NCI-H524 (cell line): ENCODE measurements around the gene SH3GL1.

Experiments
- DNase-seq, 2 experiments: peaks; one replicate each; lab custom pipeline; 2025; lab: John Stamatoyannopoulos, UW

The SH3GL1 gene

GRCh38 chr19:4400135-4400936, at the start of gene SH3GL1:
Gene SH3GL1 (minus strand): TSS chr19:4400547. CDS start chr19:4400368, 179 bp downstream.
- DNase-seq, result peak; percentile 81 to 92

DNA sequence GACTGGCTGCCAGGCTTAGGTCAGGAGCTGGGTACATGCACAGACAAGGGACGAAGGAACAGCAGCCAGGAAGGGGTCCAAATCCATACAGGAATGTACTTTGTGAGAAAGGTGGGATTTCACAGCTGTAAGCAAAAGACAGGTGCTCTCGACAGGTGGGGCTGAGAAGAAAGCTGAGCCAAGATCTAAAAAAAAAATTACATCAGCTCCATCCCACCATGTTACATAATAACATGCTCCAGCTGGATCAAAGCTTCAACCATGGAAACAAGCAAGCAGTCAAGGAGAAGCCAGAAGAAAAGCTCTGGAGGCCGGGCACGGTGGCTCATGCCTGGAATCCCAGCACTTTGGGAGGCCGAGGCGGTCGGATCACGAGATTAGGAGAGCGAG, 49.3 kb upstream of the SH3GL1 start:
- no peak for DNase-seq

- DNase-seq, result peak; percentile 58 to 90
Measured at GRCh38 chr19:4449022-4449638, 48.8 kb upstream of the SH3GL1 start.

DNA sequence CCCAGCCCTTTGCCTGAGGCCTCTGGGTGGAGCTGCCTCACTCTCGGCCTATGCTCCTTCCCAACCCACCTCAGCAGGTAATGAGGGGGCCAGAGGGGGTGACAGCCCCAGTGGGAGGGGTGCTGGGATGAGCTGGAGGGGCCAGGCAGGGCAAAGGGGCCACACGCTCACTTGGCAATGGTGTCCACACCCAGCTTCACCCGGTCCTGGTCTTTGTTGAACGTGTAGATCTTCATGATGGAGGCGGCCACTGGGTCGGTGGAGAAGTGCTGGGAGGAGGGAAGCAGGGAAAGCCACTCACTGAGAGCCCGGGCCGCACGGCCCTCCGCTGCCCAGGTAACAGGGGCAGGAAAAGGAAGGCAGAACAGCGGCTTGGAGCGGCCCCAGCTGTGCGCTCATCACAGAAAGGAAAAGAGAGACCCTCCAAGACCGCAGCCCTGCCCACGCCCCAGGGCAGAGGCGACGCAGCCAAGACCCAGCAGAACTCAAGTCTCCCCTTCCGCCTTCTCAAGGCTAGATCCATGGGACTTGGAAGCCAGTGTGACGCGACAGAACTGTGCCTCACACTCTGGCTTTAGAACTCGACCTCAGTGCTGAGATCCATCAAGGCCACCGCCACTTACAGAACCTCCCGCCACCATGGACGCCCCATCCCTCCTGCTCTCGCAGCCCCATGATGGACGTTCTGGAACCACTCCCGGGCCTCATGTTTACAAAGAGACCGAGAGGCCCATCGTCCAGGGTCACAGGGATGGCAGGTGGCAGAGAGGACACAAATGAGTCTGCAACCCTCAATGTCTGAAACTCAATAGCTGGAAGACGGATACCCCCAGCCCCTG, 48.0 kb upstream of the SH3GL1 start:
- no peak for DNase-seq

GRCh38 chr19:4447327-4448146, 47.2 kb upstream of the SH3GL1 start:
- DNase-seq, result no peak

- no peak for DNase-seq
Measured at GRCh38 chr19:4446704-4447200, 46.4 kb upstream of the SH3GL1 start.

GRCh38 chr19:4445963-4446703, 45.8 kb upstream of the SH3GL1 start:
- DNase-seq, result no peak

DNA sequence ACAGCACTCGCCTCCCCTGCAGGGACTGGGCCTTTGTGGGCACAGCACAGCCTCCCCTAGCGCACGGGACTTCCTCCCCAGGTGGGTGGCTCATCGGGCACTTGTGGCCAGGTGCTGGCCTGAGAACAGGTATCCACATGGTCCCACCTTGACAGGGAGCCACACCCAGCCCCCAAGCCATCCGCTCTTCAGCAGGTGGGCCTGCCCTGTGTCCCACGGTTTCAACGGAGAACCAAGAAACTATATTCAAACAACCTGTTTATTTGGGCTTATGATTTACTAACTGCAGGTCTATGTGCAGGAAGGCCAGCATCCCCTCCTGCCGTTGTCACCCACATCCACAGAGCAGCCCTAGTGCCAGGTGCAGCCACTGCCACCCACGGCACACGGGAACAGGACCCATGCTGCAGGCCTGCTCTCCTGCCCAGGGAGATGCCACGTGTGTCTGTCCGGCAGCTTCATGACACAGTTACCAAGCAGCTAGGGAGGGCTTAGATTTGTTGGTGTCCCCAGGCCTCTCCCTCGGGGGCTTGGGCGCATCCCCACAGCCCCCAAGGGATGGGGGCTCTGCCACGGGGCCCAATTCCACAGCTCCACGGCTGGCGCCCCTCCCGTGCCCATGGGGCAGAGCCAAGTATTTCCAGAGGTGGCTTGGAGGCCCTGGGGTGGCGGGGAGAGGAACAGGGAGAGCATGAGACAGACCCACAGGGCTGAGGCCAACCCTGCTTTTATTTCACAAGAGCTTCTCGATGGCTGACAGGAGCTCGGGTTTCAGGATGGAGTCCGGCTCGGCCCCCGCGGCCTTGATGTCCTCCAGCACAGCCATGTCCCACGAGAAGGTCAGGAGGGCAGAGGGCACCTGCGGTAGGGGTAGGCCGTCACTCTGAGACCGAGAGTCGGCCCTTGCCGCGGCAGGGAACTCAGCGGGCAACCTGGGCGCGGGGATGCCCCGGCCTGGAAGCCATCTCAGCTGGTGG, 44.7 kb upstream of the SH3GL1 start:
- no peak for DNase-seq

DNA sequence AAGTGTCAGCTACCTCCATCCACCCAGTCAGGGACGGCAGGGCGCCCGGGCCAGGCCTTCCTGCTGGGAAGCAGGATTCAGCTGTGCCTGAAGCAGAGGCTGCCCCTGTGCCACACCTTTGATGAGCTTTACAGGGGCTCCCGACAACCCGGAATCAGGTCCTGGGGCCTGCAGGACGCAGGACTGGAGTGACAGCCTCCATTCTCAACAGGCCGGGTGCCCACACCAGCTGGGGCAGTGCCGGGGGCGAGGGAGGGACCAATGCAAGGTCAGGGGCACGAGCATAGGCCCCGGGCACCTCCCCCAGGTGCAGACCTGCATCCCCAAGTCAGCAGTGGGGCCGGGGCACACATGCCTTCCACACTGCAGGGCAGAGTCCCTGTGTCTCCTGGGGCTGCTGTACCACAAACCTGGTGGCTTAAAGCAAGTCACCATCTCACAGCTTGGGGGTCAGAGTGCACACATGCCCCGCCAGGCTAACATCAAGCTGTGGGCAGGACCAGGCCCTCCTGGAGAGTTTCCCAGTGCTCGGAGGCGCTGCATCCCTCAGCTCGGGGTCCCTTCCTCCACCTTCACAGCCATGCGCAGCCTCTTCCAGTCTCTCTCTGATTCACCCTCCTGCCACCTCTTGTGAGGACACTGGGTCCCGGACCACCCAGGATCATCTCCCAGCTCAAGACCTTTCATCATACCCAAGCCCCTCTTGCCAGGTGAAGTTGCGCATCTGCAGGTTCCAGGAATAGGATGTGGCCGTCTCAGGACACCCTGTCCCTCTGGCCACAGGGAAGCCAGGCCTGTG, 43.8 kb upstream of the SH3GL1 start:
- no peak for DNase-seq

DNA sequence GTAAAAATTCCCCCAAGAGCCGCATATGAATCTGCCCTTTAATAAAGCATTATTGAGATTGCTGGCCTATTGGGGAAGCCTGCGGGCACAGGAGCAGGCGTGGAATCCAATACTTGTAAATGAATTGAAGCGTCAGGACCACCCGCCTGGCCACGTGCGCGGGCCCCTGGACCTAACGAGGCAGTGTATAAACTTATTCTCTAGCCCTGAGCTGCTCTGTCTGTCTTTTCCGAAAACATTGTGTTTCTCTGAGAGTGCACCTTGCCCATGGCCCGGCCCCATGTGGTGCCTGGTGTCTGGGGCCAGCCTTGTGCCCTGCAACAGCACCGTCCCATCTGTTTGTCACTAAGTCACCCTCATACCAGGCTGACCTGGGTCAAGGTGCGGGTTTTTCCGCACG, 42.8 kb upstream of the SH3GL1 start:
- no peak for DNase-seq

GRCh38 chr19:4442819-4443146, 42.4 kb upstream of the SH3GL1 start:
- DNase-seq, result no peak

- DNase-seq, result no peak
Measured at GRCh38 chr19:4441994-4442818, 41.9 kb upstream of the SH3GL1 start.

DNA sequence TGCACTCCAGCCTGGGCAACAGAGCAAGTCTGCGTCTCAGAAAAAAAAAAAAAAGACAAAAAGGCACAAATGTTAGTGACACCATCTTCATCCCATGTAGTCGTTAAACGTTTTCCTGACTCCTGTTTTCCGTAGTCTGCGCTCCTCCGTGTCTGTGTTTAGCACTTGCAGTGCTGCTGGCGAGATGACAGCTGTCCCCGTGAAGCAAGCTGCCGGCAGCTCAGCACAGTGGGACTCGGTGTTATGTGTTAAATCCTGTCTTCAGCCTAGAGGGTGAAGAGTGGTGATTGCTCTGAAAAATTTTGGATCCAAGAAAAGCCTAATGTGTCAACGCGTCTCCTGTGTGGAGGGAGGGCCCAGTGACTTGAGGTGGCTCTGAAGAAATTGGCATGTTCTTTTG, 38.9 kb upstream of the SH3GL1 start:
- no peak for DNase-seq

DNA sequence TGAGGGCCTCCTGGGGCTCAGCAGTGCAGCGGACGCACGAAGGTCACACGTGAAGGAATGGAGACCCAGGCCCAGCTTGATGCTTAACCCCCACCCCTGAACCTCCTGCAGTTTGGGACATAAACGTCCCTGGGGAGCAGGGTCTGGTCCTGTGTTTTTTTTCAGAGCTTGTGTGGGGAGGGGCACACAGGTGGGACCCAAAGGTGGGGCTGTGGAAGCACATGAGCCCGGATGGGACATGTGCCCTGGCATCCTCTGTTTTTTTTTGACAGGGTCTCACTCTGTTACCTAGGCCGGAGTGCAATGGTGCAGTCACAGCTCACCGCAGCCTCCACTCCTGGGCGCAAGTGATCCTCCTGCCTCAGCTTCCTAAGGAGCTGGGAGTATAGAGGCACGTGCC, 36.8 kb upstream of the SH3GL1 start:
- no peak for DNase-seq

- no peak for DNase-seq
Measured at GRCh38 chr19:4436231-4436630, 35.9 kb upstream of the SH3GL1 start.

DNA sequence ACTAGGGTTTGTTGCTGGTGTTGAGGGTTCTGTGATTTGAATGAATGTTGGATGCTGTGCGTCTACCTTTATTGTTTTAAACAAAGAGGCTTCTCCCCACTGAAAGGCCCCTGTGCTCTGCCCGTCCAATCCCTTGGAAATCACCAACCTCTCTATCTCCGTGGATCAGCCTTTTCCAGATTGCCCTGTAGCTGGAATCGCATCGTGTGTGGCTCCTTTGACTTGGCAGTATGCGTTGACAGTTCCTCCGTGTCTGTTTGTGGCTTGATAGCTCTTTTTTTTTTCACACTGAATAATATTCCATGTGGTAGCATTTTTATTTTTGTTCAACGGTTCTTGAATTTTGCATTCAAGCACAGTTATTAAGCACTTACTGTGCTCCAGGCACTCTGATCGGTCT, 34.0 kb upstream of the SH3GL1 start:
- no peak for DNase-seq

DNA sequence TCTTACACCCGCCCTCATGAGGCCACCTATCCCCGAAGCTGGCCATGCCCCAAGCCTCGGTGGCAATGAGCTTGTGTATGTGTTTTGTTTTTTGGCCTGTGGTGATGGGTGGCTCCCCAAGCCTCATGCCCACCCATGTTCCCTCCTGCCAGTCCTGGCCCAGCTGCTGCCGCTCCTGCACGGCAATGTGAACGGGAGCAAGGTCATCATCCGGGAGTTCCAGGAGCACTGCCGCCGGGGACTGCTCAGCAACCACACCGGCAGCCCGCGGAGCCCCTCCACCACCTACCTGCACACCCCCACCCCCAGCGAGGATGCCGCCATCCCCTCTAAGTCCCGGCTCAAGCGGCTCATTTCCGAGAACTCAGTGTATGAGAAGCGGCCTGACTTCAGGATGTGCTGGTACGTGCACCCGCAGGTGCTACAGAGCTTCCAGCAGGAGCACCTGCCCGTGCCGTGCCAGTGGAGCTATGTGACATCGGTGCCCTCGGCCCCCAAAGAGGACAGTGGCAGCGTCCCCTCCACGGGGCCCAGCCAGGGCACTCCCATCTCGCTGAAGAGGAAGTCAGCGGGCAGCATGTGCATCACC, 32.7 kb upstream of the SH3GL1 start:
- DNase-seq, result no peak
